Esophagus muscularis mucosa (tissue), 4 donors: ENCODE measurements around the gene SCGN. TPM values are rescaled to one million over a fixed set of nuclear protein-coding genes. Genes with fewer than 3 reads are reported as not detected.

Experiments
- DNase-seq: peaks from one replicate; pipeline ENCODE4 v3.0.0-alpha.2; 2017; ENCODE audit errors: extremely low spot score
- H3K27ac ChIP-seq, 4 donors: fragments of 200-600 bp; sonication (generic); replicated peaks in 1 of 4; 1 replicate in 3 of 4; 2 replicates in 1 of 4; pipeline ENCODE4 v1.5.1; 2016 to 2019; ENCODE audit warnings: mild to moderate bottlenecking in 1 of 4
- H3K27me3 ChIP-seq, 4 donors: fragments of 200-600 bp; sonication (generic); one replicate each; pipeline versions ENCODE4 v1.5.1 to v1.6.0; 2016 to 2019
- H3K36me3 ChIP-seq, 4 donors: fragments of 200-600 bp; sonication (generic); one replicate each; pipeline ENCODE4 v1.5.1; 2016 to 2019
- H3K4me1 ChIP-seq, 4 donors: fragments of 200-600 bp; sonication (generic); one replicate each; pipeline ENCODE4 v1.5.1; 2016 to 2019
- H3K4me3 ChIP-seq, 4 donors: fragments of 200-600 bp; sonication (generic); 1 replicate in 2 of 4; 2 replicates in 2 of 4; pipeline ENCODE4 v1.5.1; 2016 to 2019; ENCODE audit warnings: mild to moderate bottlenecking in 4 of 4, moderate library complexity in 1 of 4
- H3K9me3 ChIP-seq, 4 donors: fragments of 200-600 bp; sonication (generic); 1 replicate in 3 of 4; 2 replicates in 1 of 4; pipeline ENCODE4 v1.5.1; 2016 to 2019
- CTCF ChIP-seq, 3 experiments: fragments of 200-600 bp in 2 of 3; fragments of 450-650 bp in 1 of 3; sonication (generic) in 2 of 3; IDR thresholded peaks; one replicate each; pipeline ENCODE4 v1.5.1; 2017 to 2019; ENCODE audit warnings: antibody characterized with exemption in 3 of 3, mild to moderate bottlenecking in 2 of 3, moderate library complexity in 1 of 3
- EP300 ChIP-seq: sonication (generic); formaldehyde crosslinking; IDR thresholded peaks from one replicate; pipeline ENCODE4 v1.6.1; 2017; ENCODE audit warnings: antibody characterized with exemption
- POLR2A ChIP-seq: fragments of 450-650 bp; IDR thresholded peaks from one replicate; pipeline ENCODE4 v1.6.1; 2017; ENCODE audit warnings: antibody characterized with exemption, moderate library complexity, mild to moderate bottlenecking, low read depth
- POLR2AphosphoS5 ChIP-seq, 2 donors: sonication (generic); formaldehyde crosslinking; IDR thresholded peaks; one replicate each; pipeline ENCODE4 v1.6.1; 2017; ENCODE audit warnings: antibody characterized with exemption in 2 of 2
- WGBS: methylation state at CpG from one replicate; pipeline ENCODE4 v1.1.5; 2018; 5-methylcytosine and 5-hydroxymethylcytosine counted together
- intact Hi-C: fragments of 100-400 bp; cut with DNase I; formaldehyde crosslinking; loops from one replicate; pipeline ENCODE4 v1.15.1; 2023
- total RNA-seq, 4 donors: library from RNA; depleted of rRNA; stranded (reverse); fragments of >200 nt; gene quantifications; one replicate each; pipeline versions ENCODE4 v1.1.0 to v1.2.1, GENCODE V29; 2016

The SCGN gene
- total RNA-seq, 4 donors from 2014 or later, result 0.83 to 2.7 (median 1.7) TPM

GRCh38 chr6:25682324-25682723 lies 30.3 kb downstream of the SCGN start:
- no peak for DNase-seq
- H3K9me3 ChIP-seq, result no peaks in the 10 kb centered on the region
- intact Hi-C loops, result no loop called here
- H3K4me3 ChIP-seq, result no peak overlapping the region
- TF ChIP-seq EP300 (no peak), CTCF (IDR thresholded peaks at IDR 0.05) (no peak)
- 67% methylated on average over 4 of the region's 4 CpGs for WGBS
- no peak overlapping the region for H3K27ac ChIP-seq
- H3K36me3 ChIP-seq, result no peaks in the 10 kb centered on the region
- H3K27me3 ChIP-seq, result no peaks in the 10 kb centered on the region
- H3K4me1 ChIP-seq, result no peaks in the 10 kb centered on the region

- DNase-seq, result no peak
- intact Hi-C loops, result no loop called here
- 39% methylated on average over 2 of the region's 2 CpGs for WGBS
- no peaks in the 10 kb centered on the region for H3K9me3 ChIP-seq
- H3K4me1 ChIP-seq, result no peaks in the 10 kb centered on the region
- H3K4me3 ChIP-seq, result no peak overlapping the region
- no peaks in the 10 kb centered on the region for H3K27me3 ChIP-seq
- TF ChIP-seq POLR2A (no peak), CTCF (IDR thresholded peaks at IDR 0.05) (no peak), EP300 (no peak), POLR2AphosphoS5 (IDR thresholded peaks at IDR 0.05) (no peak)
- no peak overlapping the region for H3K27ac ChIP-seq
- no peaks in the 10 kb centered on the region for H3K36me3 ChIP-seq
Observed at GRCh38 chr6:25684565-25684964, 32.5 kb downstream of the SCGN start.

- TF ChIP-seq POLR2A, result no peak
- no peak for TF ChIP-seq EP300
- no peak for TF ChIP-seq POLR2AphosphoS5 (IDR thresholded peaks at IDR 0.05)
- no peak for TF ChIP-seq CTCF (IDR thresholded peaks at IDR 0.05)
- Histone ChIP-seq H3K27me3 (no peaks in the 10 kb centered on the region), H3K4me3 (no peak overlapping the region), H3K27ac (no peak overlapping the region), H3K9me3 (no peaks in the 10 kb centered on the region), H3K36me3 (no peaks in the 10 kb centered on the region), H3K4me1 (no peaks in the 10 kb centered on the region)
- DNase-seq, result no peak
- WGBS, result 0% methylated on average over 1 of the region's 1 CpG
- intact Hi-C loops, result no loop called here
Observed at GRCh38 chr6:25685251-25685650, 33.2 kb downstream of the SCGN start.

- intact Hi-C loops, result no loop called here
- no peak for DNase-seq
- Histone ChIP-seq H3K27ac (no peak overlapping the region), H3K4me3 (no peak overlapping the region), H3K36me3 (no peaks in the 10 kb centered on the region), H3K4me1 (no peaks in the 10 kb centered on the region), H3K9me3 (no peaks in the 10 kb centered on the region), H3K27me3 (no peaks in the 10 kb centered on the region)
- no peak for TF ChIP-seq POLR2AphosphoS5 (IDR thresholded peaks at IDR 0.05)
- no peak for TF ChIP-seq EP300
- no peak for TF ChIP-seq CTCF (IDR thresholded peaks at IDR 0.05)
- no peak for TF ChIP-seq POLR2A
- WGBS, result 69% methylated on average over 5 of the region's 5 CpGs
Observed at GRCh38 chr6:25685896-25686295, 33.9 kb downstream of the SCGN start.

GRCh38 chr6:25686856-25687255 lies 34.8 kb downstream of the SCGN start:
- no peak overlapping the region for H3K27ac ChIP-seq
- H3K4me1 ChIP-seq, result no peaks in the 10 kb centered on the region
- intact Hi-C loops, result no loop called here
- H3K27me3 ChIP-seq, result no peaks in the 10 kb centered on the region
- DNase-seq, result no peak
- no peaks in the 10 kb centered on the region for H3K36me3 ChIP-seq
- H3K4me3 ChIP-seq, result no peak overlapping the region
- TF ChIP-seq CTCF (IDR thresholded peaks at IDR 0.05) (no peak), POLR2AphosphoS5 (IDR thresholded peaks at IDR 0.05) (no peak), POLR2A (no peak)
- no peaks in the 10 kb centered on the region for H3K9me3 ChIP-seq
